Liver (tissue), 9 donors: ENCODE results near the gene SPACA9. TPM values are rescaled to one million over a fixed set of nuclear protein-coding genes. Genes with fewer than 3 reads are reported as not detected.

Experiments
- DNase-seq: peaks from one replicate; pipeline ENCODE4 v3.0.0-alpha.2; 2017; ENCODE audit warnings: low spot score
- H3K27ac ChIP-seq, 2 donors: one replicate each; pipeline ENCODE4 v1.7.0; 2013; ENCODE audit warnings: inconsistent platforms in 2 of 2, low read length in 2 of 2, control low read depth in 1 of 2, low read depth in 1 of 2, mild to moderate bottlenecking in 1 of 2
- H3K27me3 ChIP-seq, 4 donors: one replicate each; pipeline versions ENCODE4 v1.6.1 to v1.7.0; 2013; ENCODE audit warnings: low read length in 3 of 4, inconsistent platforms in 1 of 4, mild to moderate bottlenecking in 1 of 4, moderate library complexity in 1 of 4; ENCODE audit not compliant: control insufficient read depth in 4 of 4, insufficient read depth in 4 of 4
- H3K36me3 ChIP-seq, 4 donors: one replicate each; pipeline versions ENCODE4 v1.6.1 to v1.7.0; 2013; ENCODE audit warnings: low read length in 3 of 4, mild to moderate bottlenecking in 3 of 4, low read depth in 1 of 4, moderate library complexity in 1 of 4; ENCODE audit not compliant: control insufficient read depth in 4 of 4, insufficient read depth in 3 of 4
- H3K4me1 ChIP-seq, 4 donors: one replicate each; pipeline versions ENCODE4 v1.6.1 to v1.7.0; 2013; ENCODE audit warnings: low read length in 3 of 4, mild to moderate bottlenecking in 3 of 4, moderate library complexity in 1 of 4; ENCODE audit not compliant: control insufficient read depth in 4 of 4, insufficient read depth in 4 of 4
- H3K4me3 ChIP-seq, 3 donors: one replicate each; pipeline versions ENCODE4 v1.6.1 to v1.7.0; 2013; ENCODE audit warnings: low read length in 3 of 3, control low read depth in 1 of 3, low read depth in 1 of 3, mild to moderate bottlenecking in 1 of 3
- H3K9ac ChIP-seq, 2 donors: one replicate each; pipeline ENCODE4 v1.7.0; 2013; ENCODE audit warnings: low read length in 2 of 2, mild to moderate bottlenecking in 2 of 2, moderate library complexity in 2 of 2, control low read depth in 1 of 2, low read depth in 1 of 2
- H3K9me3 ChIP-seq, 4 donors: one replicate each; pipeline versions ENCODE4 v1.6.1 to v1.7.0; 2013; ENCODE audit warnings: low read length in 3 of 4; ENCODE audit not compliant: control insufficient read depth in 4 of 4
- EGR1 ChIP-seq, 2 donors: IDR thresholded peaks; 2 replicates each; pipeline ENCODE4 v1.6.1; 2016 to 2018; ENCODE audit warnings: antibody characterized with exemption in 2 of 2, low read depth in 2 of 2
- FOXA1 ChIP-seq: IDR thresholded peaks from 2 replicates; pipeline ENCODE4 v1.6.1; 2016; ENCODE audit warnings: antibody characterized with exemption
- FOXA2 ChIP-seq: IDR thresholded peaks from 2 replicates; pipeline ENCODE4 v1.6.1; 2016; ENCODE audit warnings: antibody characterized with exemption
- GABPA ChIP-seq, 2 donors: IDR thresholded peaks in 1 of 2; conservative IDR thresholded peaks in 1 of 2; 2 replicates each; pipeline ENCODE4 v1.6.1; 2016; ENCODE audit warnings: antibody characterized with exemption in 2 of 2, mild to moderate bottlenecking in 1 of 2, moderate library complexity in 1 of 2
- HNF4A ChIP-seq, 2 donors: conservative IDR thresholded peaks; 2 replicates each; pipeline ENCODE4 v1.6.1; 2016; ENCODE audit warnings: antibody characterized with exemption in 2 of 2, mild to moderate bottlenecking in 2 of 2
- HNF4G ChIP-seq: IDR thresholded peaks from 2 replicates; pipeline ENCODE4 v1.6.1; 2016; ENCODE audit warnings: antibody characterized with exemption
- JUND ChIP-seq, 2 donors: IDR thresholded peaks; 2 replicates each; pipeline ENCODE4 v1.6.1; 2016; ENCODE audit warnings: antibody characterized with exemption in 2 of 2
- NR2F2 ChIP-seq: IDR thresholded peaks from 2 replicates; pipeline ENCODE4 v1.6.1; 2016; ENCODE audit warnings: antibody characterized with exemption
- RAD21 ChIP-seq, 2 donors: IDR thresholded peaks; 2 replicates each; pipeline ENCODE4 v1.6.1; 2016; ENCODE audit warnings: antibody characterized with exemption in 2 of 2, mild to moderate bottlenecking in 2 of 2
- RXRA ChIP-seq, 2 donors: IDR thresholded peaks; 2 replicates each; pipeline ENCODE4 v1.6.1; 2017 to 2018; ENCODE audit warnings: antibody characterized with exemption in 2 of 2, mild to moderate bottlenecking in 1 of 2
- SP1 ChIP-seq: IDR thresholded peaks from 2 replicates; pipeline ENCODE4 v1.6.1; 2018; ENCODE audit warnings: antibody characterized with exemption, mild to moderate bottlenecking
- TAF1 ChIP-seq: conservative IDR thresholded peaks from 2 replicates; pipeline ENCODE4 v1.6.1; 2016; ENCODE audit warnings: antibody characterized with exemption, mild to moderate bottlenecking
- YY1 ChIP-seq: IDR thresholded peaks from 2 replicates; pipeline ENCODE4 v1.6.1; 2016; ENCODE audit warnings: antibody characterized with exemption, mild to moderate bottlenecking
- WGBS: extraction: QIAGEN DNeasy Blood & Tissue Kit; methylation state at CpG from one replicate; pipeline ENCODE4 v1.1.7; 2013; 5-methylcytosine and 5-hydroxymethylcytosine counted together
- polyA plus RNA-seq, 2 donors: library from polyadenylated mRNA; stranded (reverse) in 1 of 2; unstranded in 1 of 2; fragments of 200-250 nt in 1 of 2; fragments of >200 nt in 1 of 2; fragmentation: Nextera tagmentation in 1 of 2; extraction: Ambion mirVana in 1 of 2; gene quantifications; one replicate each; pipeline versions ENCODE4 v1.2.1 to v1.2.3, GENCODE V29; 2013 to 2015
- total RNA-seq, 2 donors: library from RNA; depleted of rRNA; stranded (reverse); fragments of >200 nt; gene quantifications; one replicate each; pipeline ENCODE4 v1.2.3, GENCODE V29; 2014
- TF ChIP-seq, protein P1 (sequence below): IDR thresholded peaks from 2 replicates; pipeline ENCODE4 v1.6.1; 2016; ENCODE audit warnings: antibody characterized with exemption
- TF ChIP-seq, protein P2 (sequence below): fragments of 150-350 bp; IDR thresholded peaks from 2 replicates; pipeline ENCODE4 v1.5.1; 2017; ENCODE audit warnings: improper control_type of control experiment, low read depth, low read length; ENCODE audit not compliant: missing input control
- TF ChIP-seq, protein P3 (sequence below): IDR thresholded peaks from 2 replicates; pipeline ENCODE4 v1.6.1; 2016; ENCODE audit warnings: antibody characterized with exemption
- TF ChIP-seq, protein P4 (sequence below): IDR thresholded peaks from 2 replicates; pipeline ENCODE4 v1.6.1; 2016; ENCODE audit warnings: antibody characterized with exemption
- TF ChIP-seq, protein P5 (sequence below): IDR thresholded peaks from 2 replicates; pipeline ENCODE4 v1.6.1; 2016; ENCODE audit warnings: antibody characterized with exemption, mild to moderate bottlenecking
- donor health status: healthy.
- donor health status: healthy.
- donor health status: healthy.
- donor health status: healthy.
- donor health status: healthy.

Gene SPACA9
- total and polyA plus RNA-seq, 4 donors = 0.67 to 1.3 (median 0.98) TPM

DNA sequence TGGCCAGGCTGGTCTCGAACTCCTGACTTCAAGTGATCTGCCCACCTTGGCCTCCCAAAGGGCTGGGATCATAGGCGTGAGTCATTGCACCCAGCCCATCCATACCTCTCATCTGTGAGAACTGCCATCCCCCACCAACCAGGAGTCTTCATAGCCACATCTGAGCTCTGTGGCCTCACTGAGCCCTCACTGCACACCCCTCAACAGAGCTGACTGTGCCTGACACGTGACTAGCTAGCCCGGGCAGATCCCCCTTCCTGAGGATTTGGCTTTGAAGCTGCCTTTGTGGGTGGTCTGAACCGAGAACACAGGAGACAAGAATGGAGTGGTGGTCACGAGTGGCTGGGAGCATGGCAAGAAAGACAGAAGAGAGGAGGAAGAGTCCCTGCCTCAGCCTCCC lies 16.2 kb upstream of the SPACA9 start:
- TF ChIP-seq YY1 = no peak
- TF ChIP-seq TAF1 = no peak
- no peak for TF ChIP-seq EGR1 (IDR thresholded peaks at IDR 0.05; ENCODE audit: low read depth in 2 of 2)
- TF ChIP-seq GABPA (IDR thresholded peaks at IDR 0.05 in 1 of 2, conservative IDR thresholded peaks at IDR 0.05 in 1 of 2) = no peak
- TF ChIP-seq FOXA2 = no peak
- TF ChIP-seq SP1 = no peak
- TF ChIP-seq, protein P1, sequence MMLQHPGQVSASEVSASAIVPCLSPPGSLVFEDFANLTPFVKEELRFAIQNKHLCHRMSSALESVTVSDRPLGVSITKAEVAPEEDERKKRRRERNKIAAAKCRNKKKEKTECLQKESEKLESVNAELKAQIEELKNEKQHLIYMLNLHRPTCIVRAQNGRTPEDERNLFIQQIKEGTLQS = no peak
- TF ChIP-seq HNF4G = no peak
- TF ChIP-seq, protein P2, sequence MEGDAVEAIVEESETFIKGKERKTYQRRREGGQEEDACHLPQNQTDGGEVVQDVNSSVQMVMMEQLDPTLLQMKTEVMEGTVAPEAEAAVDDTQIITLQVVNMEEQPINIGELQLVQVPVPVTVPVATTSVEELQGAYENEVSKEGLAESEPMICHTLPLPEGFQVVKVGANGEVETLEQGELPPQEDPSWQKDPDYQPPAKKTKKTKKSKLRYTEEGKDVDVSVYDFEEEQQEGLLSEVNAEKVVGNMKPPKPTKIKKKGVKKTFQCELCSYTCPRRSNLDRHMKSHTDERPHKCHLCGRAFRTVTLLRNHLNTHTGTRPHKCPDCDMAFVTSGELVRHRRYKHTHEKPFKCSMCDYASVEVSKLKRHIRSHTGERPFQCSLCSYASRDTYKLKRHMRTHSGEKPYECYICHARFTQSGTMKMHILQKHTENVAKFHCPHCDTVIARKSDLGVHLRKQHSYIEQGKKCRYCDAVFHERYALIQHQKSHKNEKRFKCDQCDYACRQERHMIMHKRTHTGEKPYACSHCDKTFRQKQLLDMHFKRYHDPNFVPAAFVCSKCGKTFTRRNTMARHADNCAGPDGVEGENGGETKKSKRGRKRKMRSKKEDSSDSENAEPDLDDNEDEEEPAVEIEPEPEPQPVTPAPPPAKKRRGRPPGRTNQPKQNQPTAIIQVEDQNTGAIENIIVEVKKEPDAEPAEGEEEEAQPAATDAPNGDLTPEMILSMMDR = no peak
- TF ChIP-seq JUND (IDR thresholded peaks at IDR 0.05) = no peak
- TF ChIP-seq, protein P3, sequence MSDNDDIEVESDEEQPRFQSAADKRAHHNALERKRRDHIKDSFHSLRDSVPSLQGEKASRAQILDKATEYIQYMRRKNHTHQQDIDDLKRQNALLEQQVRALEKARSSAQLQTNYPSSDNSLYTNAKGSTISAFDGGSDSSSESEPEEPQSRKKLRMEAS = no peak
- TF ChIP-seq, protein P4, sequence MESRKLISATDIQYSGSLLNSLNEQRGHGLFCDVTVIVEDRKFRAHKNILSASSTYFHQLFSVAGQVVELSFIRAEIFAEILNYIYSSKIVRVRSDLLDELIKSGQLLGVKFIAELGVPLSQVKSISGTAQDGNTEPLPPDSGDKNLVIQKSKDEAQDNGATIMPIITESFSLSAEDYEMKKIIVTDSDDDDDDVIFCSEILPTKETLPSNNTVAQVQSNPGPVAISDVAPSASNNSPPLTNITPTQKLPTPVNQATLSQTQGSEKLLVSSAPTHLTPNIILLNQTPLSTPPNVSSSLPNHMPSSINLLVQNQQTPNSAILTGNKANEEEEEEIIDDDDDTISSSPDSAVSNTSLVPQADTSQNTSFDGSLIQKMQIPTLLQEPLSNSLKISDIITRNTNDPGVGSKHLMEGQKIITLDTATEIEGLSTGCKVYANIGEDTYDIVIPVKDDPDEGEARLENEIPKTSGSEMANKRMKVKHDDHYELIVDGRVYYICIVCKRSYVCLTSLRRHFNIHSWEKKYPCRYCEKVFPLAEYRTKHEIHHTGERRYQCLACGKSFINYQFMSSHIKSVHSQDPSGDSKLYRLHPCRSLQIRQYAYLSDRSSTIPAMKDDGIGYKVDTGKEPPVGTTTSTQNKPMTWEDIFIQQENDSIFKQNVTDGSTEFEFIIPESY = no peak
- TF ChIP-seq, protein P5, sequence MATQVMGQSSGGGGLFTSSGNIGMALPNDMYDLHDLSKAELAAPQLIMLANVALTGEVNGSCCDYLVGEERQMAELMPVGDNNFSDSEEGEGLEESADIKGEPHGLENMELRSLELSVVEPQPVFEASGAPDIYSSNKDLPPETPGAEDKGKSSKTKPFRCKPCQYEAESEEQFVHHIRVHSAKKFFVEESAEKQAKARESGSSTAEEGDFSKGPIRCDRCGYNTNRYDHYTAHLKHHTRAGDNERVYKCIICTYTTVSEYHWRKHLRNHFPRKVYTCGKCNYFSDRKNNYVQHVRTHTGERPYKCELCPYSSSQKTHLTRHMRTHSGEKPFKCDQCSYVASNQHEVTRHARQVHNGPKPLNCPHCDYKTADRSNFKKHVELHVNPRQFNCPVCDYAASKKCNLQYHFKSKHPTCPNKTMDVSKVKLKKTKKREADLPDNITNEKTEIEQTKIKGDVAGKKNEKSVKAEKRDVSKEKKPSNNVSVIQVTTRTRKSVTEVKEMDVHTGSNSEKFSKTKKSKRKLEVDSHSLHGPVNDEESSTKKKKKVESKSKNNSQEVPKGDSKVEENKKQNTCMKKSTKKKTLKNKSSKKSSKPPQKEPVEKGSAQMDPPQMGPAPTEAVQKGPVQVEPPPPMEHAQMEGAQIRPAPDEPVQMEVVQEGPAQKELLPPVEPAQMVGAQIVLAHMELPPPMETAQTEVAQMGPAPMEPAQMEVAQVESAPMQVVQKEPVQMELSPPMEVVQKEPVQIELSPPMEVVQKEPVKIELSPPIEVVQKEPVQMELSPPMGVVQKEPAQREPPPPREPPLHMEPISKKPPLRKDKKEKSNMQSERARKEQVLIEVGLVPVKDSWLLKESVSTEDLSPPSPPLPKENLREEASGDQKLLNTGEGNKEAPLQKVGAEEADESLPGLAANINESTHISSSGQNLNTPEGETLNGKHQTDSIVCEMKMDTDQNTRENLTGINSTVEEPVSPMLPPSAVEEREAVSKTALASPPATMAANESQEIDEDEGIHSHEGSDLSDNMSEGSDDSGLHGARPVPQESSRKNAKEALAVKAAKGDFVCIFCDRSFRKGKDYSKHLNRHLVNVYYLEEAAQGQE = no peak
- no peak for TF ChIP-seq HNF4A (conservative IDR thresholded peaks at IDR 0.05)
- no peak for TF ChIP-seq RAD21 (IDR thresholded peaks at IDR 0.05)
- TF ChIP-seq FOXA1 = no peak
- TF ChIP-seq RXRA (IDR thresholded peaks at IDR 0.05) = no peak
- no peak for TF ChIP-seq NR2F2
- no peak overlapping the region for H3K4me3 ChIP-seq
- peaks cover 0 to 6% (median 0%) of the 10 kb centered on the region in 4 donors for H3K27me3 ChIP-seq
- no peak overlapping the region for H3K27ac ChIP-seq
- no peak for DNase-seq
- H3K4me1 ChIP-seq = no peaks in the 10 kb centered on the region
- H3K9me3 ChIP-seq = no peaks in the 10 kb centered on the region
- WGBS = 87% methylated on average over 6 of the region's 6 CpGs
- no peaks in the 10 kb centered on the region for H3K36me3 ChIP-seq
- no peak overlapping the region for H3K9ac ChIP-seq
